Neural crest cell (in vitro differentiated cells): Measurements from ENCODE around the gene FARSA. TPM values are rescaled to one million over a fixed set of nuclear protein-coding genes. Genes with fewer than 3 reads are reported as not detected.
A peak's percentile ranks its signal among the peaks of the same experiment; 100 is the strongest.
"Not testable (repeated sequence)": the region's sequence is repeated elsewhere in the genome, so short reads cannot be mapped to it uniquely, and the experiment has no call there.

Source experiments
- DNase-seq: peaks from one replicate; pipeline ENCODE4 v3.0.0; 2021; ENCODE audit warnings: low read depth, mixed read lengths, low spot score
- H3K27ac Mint-ChIP-seq: one replicate; pipeline ENCODE4 v1.8.0; 2021; ENCODE audit warnings: mild to moderate bottlenecking, mixed read lengths; ENCODE audit not compliant: unreplicated experiment
- H3K27me3 Mint-ChIP-seq: 2 replicates; pipeline ENCODE4 v1.8.0; 2021; ENCODE audit warnings: low read depth, mild to moderate bottlenecking, mixed read lengths
- H3K36me3 Mint-ChIP-seq: 2 replicates; pipeline ENCODE4 v1.8.0; 2021; ENCODE audit warnings: low read depth, mild to moderate bottlenecking, mixed read lengths
- H3K4me1 Mint-ChIP-seq: 2 replicates; pipeline ENCODE4 v1.8.0; 2021; ENCODE audit warnings: mixed read lengths
- H3K4me3 Mint-ChIP-seq: one replicate; pipeline ENCODE4 v1.8.0; 2021; ENCODE audit warnings: mild to moderate bottlenecking, mixed read lengths
- H3K9me3 Mint-ChIP-seq: 2 replicates; pipeline ENCODE4 v1.8.0; 2021; ENCODE audit warnings: mixed read lengths
- total RNA-seq: library from RNA; stranded (reverse); gene quantifications from 2 replicates; pipeline ENCODE4 v1.2.1, GENCODE V29; 2021
- TF ChIP-seq, protein P1 (sequence below): fragments of 200-600 bp; sonication (generic); conservative IDR thresholded peaks from 2 replicates; pipeline ENCODE4 v1.5.0; 2021; ENCODE audit warnings: antibody characterized with exemption, mild to moderate bottlenecking

Gene FARSA
- total RNA-seq, 1 donor from 2014 or later = 83.1 TPM

DNA sequence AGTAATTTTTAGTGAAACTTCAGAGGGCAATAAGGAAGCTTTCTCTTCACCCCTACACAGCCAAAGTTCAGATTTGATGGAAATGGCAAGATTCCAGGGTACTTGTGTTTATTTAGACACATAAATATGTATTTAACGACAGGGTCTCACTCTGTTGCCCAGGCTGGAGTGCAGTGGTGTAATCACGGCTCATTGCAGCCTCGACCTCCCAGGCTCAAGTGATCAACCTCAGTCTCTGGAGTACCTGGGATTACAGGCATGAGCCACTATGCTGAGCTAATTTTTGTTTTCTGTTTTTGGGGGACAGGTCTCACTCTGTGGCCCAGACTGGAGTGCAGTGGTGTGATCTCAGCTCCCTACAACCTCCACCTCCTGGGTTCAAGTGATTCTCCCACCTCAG, 12.5 kb downstream of the FARSA start:
- Mint-ChIP-seq H3K4me1 (peaks cover 5% of the 10 kb centered on the region), H3K36me3 (peaks cover 8% of the 10 kb centered on the region), H3K27me3 (peaks cover 10% of the 10 kb centered on the region), H3K27ac (no peak overlapping the region), H3K4me3 (no peak overlapping the region), H3K9me3 (no peaks in the 10 kb centered on the region)
- TF ChIP-seq, protein P1, sequence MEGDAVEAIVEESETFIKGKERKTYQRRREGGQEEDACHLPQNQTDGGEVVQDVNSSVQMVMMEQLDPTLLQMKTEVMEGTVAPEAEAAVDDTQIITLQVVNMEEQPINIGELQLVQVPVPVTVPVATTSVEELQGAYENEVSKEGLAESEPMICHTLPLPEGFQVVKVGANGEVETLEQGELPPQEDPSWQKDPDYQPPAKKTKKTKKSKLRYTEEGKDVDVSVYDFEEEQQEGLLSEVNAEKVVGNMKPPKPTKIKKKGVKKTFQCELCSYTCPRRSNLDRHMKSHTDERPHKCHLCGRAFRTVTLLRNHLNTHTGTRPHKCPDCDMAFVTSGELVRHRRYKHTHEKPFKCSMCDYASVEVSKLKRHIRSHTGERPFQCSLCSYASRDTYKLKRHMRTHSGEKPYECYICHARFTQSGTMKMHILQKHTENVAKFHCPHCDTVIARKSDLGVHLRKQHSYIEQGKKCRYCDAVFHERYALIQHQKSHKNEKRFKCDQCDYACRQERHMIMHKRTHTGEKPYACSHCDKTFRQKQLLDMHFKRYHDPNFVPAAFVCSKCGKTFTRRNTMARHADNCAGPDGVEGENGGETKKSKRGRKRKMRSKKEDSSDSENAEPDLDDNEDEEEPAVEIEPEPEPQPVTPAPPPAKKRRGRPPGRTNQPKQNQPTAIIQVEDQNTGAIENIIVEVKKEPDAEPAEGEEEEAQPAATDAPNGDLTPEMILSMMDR = no peak
- no peak for DNase-seq

DNA sequence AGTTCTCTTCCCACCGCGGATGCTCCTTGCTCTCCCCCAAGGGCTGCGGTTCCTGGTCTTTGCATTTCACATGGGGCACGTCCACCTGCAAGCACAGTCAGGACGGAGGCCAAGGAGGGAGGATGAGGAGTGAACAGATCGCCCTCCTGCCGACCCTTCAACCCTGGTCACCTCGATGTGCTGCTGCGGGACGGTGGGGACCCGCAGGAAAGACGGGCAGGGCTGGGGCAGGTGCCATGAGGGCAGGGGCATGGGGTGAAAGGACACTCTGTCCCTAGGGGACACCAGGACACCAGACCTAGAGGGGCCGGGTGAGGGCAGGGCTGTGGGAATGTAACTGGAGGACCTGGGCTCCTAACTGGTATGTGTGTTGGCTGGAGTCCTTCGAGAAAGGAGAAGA, 15.3 kb downstream of the FARSA start:
- Mint-ChIP-seq H3K27me3 (peaks cover 10% of the 10 kb centered on the region), H3K9me3 (no peaks in the 10 kb centered on the region), H3K4me3 (peak overlapping the region; percentile 38), H3K36me3 (peaks cover 8% of the 10 kb centered on the region), H3K4me1 (peaks cover 12% of the 10 kb centered on the region), H3K27ac (peak overlapping the region; percentile 43)
- no peak for DNase-seq
- TF ChIP-seq, protein P1 = no peak

DNA sequence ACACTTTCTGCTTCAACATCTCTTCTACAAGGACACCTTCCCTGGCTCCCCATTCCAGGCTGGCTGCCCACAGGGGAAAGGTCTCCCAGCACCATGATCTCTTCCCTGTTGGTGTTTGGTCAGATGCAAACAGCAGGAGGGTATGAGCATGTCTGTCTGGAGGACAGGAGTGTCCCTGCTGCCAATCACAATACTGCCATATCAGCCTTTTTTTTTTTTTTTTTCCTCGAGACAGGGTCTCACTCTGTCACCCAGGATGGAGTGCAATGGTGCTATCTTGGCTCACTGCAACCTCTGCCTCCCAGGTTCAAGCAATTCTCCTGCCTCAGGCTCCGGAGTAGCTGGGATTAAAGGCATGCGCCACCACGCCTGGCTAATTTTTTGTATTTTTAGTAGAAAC, 17.7 kb downstream of the FARSA start:
- not testable (repeated sequence) for H3K36me3 Mint-ChIP-seq, DNase-seq, H3K4me3 Mint-ChIP-seq, H3K9me3 Mint-ChIP-seq, H3K27ac Mint-ChIP-seq
- peaks cover 22% of the 10 kb centered on the region for H3K4me1 Mint-ChIP-seq
- peaks cover 12% of the 10 kb centered on the region for H3K27me3 Mint-ChIP-seq

DNA sequence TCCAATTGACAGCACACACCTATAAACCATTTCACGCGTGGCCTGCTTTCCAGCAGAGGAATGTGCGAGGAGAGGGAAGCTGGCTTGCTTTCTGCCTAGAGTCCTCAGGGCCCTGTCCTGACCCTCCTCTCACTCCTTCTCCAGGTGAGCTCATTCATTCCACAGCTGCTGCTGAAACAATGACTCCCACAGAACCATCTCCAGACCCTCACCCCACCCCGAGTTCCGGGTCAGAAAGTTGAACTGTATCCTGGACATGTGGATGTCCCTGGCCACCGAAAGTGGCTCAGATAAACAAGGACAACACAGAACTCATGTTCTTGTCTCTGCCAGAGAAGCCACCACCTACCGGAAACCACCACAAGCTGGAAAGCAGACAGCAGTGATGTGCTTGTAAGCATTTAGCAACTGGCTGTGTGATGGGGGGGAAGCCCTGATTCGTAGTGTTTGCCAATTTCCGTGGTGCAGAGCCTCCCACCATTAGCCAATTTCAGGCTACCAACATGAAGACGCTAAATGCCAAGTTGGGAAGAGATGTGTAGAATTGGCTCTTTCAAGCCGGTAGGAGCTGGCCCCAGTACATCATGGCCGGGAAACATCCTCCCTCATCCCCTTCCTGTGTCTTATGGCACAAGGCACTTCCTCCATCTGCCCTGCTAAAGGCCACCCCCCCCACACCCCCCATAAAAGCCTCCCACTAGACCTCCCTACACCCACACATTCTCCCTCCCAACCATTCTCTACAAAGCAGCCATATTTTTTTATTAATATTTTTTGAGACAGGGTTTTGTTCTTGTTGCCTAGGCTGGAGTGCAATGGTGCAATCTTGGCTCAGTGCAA, 19.4 kb downstream of the FARSA start:
- Mint-ChIP-seq H3K4me3 (no peak overlapping the region), H3K27ac (no peak overlapping the region), H3K27me3 (peaks cover 11% of the 10 kb centered on the region), H3K36me3 (no peaks in the 10 kb centered on the region), H3K9me3 (no peaks in the 10 kb centered on the region), H3K4me1 (peaks cover 20% of the 10 kb centered on the region)
- TF ChIP-seq, protein P1 = no peak
- DNase-seq = no peak

DNA sequence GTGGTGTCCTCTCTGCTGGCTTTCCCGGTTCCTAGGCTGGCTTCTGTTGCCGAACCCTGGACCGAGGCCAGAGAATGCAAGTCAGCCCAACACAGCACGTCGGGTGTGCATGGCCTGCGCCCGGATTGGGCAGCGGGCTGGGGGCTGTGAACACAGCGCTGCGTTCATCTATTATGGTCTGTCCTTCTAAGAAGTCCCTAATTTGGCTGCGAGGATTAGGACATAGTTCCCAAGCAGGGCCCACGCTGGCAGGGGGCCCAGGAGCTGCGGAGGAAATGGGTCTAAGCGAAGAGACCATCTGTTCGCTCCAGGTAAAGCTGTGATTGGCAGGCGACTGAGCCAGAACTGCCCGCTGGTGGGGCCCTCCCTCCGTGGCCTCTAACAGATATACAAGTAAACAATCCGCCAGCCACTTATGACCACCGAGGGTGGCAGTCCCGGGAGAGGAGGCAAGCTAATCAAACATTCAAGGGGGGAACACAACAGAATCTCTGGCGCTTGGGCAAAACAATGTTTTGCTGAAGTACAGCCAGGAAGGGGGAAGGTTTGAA, 20.4 kb downstream of the FARSA start:
- H3K4me3 Mint-ChIP-seq = peak overlapping the region; percentile 29
- peaks cover 27% of the 10 kb centered on the region for H3K4me1 Mint-ChIP-seq
- no peak for DNase-seq
- no peak overlapping the region for H3K27ac Mint-ChIP-seq
- TF ChIP-seq, protein P1 = no peak
- H3K27me3 Mint-ChIP-seq = peaks cover 8% of the 10 kb centered on the region
- no peaks in the 10 kb centered on the region for H3K36me3 Mint-ChIP-seq
- no peaks in the 10 kb centered on the region for H3K9me3 Mint-ChIP-seq

DNA sequence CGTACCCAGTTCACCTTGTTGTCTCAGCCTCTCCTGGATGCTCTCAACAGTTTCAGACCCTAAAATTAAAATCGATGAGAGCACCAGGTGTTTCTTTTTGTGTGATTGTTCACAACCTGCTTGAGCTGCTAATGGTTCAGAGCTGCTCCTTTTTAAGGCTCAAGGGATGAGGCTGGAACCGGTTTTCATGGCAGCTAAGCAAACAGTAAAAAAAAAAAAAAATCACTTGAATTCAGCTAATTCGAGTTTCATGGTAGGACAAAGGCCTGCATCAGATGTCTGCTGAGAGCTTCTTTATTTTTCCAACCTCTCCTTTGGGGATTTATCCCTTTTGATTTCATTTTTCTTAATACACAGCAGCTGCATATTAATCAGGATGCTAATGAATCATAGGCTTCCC, 20.9 kb downstream of the FARSA start:
- H3K27me3 Mint-ChIP-seq = peaks cover 8% of the 10 kb centered on the region
- no peak overlapping the region for H3K27ac Mint-ChIP-seq
- H3K4me3 Mint-ChIP-seq = no peak overlapping the region

More for the DNA sequence above, 20.9 kb downstream of the FARSA start:
- no peak for DNase-seq
- Mint-ChIP-seq H3K36me3 (no peaks in the 10 kb centered on the region), H3K4me1 (peaks cover 27% of the 10 kb centered on the region), H3K9me3 (no peaks in the 10 kb centered on the region)
- TF ChIP-seq, protein P1 = no peak
